ENCODE data around the gene GPR85.
"Not testable (repeated sequence)": the region's sequence is repeated elsewhere in the genome, so short reads cannot be mapped to it uniquely, and the experiment has no call there.

GPR85 gene, protein sequence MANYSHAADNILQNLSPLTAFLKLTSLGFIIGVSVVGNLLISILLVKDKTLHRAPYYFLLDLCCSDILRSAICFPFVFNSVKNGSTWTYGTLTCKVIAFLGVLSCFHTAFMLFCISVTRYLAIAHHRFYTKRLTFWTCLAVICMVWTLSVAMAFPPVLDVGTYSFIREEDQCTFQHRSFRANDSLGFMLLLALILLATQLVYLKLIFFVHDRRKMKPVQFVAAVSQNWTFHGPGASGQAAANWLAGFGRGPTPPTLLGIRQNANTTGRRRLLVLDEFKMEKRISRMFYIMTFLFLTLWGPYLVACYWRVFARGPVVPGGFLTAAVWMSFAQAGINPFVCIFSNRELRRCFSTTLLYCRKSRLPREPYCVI

DNA sequence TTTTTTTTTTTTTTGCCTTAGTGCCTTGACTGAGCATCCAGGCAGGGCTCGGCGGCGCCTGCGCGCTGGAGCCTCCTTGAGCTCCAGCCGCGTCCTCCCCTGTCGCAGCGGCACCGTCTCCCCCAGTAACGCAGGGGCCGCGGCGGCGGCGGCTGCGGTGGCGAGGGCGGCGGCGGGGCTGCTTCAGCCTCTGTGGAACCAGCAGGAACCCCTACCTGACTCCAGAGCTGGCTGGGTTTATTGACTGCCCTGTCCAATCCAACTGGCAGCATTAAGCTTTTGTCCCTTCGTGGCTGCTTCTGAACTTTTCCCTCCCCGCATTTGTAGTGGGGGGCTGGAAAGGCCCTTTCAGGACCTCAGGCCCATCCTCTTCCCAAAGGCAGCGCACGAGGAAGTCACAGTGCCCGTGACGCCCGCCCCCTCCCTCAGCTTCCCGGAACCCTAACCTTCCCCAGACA is at the start of gene GPR85:
GPR85 (minus strand) TSS at position 397 of the 458 bp plus-strand sequence. CDS start 2,106 bp downstream, outside the sequence.
- peak in 1 of 2 experiments; percentile 54 for DNase-seq

DNA sequence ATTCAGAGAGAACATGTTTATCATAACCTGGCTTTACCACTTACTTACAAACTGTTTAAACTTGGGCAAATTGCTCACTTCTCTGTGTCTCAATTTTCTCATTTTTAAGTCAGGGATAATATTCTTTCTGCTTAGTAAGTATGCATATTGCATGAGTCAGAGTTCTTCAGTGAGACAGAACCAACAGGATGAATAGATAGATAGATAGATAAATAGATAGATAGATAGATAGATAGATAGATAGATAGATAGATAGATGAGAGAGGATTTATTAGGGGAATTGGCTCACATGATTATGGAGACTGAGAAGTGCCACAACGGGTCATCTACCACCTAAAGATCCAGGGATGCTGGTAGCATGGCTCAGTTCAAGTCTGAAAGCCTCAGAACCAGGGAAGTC is 47.4 kb upstream of the GPR85 start:
- no peak for DNase-seq

DNA sequence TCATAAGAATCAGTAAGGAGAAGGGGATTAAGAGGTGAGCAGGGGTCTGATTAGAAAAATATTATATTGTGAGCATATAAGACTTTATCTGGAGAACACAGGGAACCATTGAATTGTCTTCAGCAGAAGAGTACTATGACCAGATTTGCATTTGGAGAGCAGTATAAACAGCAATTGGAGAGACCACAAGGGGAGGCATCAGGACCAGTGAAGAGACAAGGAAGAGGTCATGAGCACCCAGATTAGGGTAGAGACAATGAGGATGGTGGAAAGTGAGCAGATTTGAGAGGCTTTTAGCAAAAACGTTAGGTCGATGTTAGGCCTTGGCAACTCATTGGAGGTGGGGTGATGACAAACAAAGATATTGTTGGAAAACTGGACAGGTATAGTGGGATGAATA is 44.7 kb upstream of the GPR85 start:
- DNase-seq = no peak

DNA sequence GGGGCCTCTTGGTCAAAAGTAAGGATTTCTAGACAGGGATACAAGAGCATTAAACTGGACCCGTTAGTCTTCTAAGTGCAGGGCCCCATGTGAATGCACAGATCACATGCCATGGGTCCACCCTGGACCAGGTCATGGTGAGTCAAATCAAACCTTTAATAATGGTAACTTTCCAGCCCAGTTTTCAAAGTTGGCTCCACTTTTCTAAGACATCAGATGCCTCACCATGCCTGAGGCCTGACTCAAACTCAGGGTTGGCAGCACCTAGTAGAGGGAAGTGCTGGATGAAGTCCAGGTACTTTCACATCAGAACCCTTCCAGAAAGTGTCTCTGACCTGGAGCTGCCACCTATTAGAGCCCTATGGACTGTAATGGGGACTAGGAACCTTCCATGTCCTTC is 41.4 kb upstream of the GPR85 start:
- peak in 1 of 2 experiments; percentile 8 for DNase-seq

DNA sequence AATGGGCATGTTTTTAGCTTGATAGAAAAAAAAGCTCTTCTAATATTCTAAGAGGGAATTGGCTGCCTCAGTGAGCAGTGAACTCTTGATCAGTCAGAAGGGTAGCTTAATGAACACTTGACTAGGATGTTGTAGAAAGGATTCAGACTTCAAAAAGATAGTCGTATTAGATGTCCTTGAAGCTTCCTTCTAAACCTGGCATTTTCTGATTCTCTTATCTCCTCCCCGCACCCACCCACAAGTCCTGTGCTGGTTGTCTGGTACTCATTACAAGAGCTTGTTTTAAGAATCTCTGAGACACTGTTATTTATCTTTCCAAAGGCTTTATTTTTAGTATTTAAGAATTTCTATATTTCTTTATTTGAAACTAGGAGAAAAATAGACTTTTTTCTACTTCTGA is 39.1 kb upstream of the GPR85 start:
- DNase-seq = no peak

DNA sequence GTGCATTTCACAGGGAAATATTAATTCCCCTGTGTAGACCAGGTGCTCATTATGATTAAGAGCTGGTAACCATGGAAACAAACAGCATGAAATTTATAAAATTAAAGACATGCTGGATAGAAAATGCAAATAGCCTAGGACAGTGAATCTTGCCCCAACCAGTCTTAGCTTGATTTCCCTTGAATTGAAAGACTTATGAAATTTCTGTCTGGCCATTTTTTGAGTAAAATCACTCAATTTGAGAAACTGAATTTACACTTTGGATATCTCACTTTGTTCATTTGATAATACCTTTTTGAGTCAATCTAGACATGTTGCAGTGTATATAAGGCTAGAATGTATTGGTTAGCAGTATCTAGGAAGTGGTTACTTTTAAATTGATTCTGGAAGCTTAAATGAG is 36.1 kb upstream of the GPR85 start:
- no peak for DNase-seq

DNA sequence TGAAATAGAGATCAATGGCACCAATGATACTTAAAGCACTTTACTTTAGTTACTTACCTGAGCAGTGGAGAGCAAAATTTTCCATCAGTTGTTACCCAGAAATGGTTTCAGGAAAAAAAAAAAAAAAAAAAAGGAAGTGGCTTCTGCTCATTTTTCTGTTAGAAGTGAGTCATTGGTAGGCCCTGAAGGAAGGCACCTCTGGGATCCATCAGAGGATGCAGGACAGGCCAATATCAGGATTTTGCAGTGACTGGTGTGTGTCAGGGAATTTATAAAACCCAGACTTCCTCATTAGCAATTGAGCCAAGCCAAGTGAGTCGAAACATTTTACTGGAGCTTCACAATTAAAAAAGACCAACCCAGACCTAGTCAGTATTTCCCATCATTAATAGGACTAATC is 34.0 kb upstream of the GPR85 start:
- no peak for DNase-seq

DNA sequence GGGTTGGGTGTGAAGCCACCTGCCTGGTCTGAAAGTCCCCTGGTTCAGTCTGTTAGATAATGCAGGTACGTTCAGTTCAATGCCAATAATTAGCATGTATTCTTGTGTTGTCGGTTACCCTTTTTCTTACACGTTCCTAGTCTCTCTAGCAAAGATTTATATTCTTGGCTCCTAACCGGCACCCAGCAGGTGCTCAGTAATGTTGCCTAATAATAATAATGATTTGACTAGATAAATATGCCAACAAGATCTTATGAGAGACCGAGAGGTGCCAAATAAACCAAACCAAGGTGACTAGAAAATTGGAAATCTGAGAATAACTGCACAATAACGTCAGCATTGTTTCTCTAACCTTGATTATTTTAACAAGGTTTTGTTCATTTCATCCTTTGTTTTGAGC is 32.8 kb upstream of the GPR85 start:
- peak in 1 of 2 experiments; percentile 16 for DNase-seq

DNA sequence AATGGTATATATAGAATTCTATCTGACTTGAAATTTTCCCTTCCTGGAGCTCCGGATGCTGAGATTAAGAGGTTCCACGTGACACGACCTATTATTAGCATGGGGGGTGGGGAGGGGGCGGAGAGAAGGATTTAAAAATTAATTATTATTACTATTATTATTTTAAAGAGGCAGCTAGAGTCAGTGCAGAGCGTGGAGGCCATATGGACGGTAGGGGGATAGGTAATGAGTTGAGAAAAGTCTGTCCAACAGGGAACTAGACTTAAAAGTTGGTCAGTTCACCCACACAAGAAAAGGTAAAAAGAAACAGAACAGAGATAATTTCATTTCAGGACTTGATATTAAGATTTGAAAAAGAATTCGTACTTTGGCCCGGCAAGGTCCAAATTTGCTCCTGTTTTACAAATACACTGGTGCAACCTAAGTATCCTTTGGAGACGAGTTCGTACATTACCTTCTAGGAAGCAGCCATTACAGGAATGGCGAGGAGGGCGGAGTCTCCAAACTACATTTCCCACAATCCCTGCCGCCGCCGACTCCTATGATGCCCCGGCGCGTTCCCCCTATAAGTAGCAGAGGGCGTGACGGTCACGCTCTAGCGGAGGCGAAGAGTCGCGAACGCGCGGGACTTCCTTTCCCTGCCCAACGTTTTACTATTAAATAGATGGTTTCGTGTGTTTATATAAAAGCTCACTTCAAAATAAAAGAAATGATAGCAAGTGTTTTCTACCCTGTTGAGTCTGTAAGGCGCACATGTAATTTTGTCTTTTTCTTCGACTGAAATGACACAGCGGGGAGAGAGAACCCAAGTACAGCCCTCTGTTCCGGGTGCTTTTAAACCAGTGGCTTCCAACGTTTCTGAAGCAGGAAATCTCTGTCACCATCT is 31.7 kb upstream of the GPR85 start, which contains the start of gene SMIM30:
SMIM30 (minus strand) TSS at position 481 of the 886 bp plus-strand sequence. CDS start 976 bp downstream, outside the sequence.
- peak; percentile 84 to 89 for DNase-seq

DNA sequence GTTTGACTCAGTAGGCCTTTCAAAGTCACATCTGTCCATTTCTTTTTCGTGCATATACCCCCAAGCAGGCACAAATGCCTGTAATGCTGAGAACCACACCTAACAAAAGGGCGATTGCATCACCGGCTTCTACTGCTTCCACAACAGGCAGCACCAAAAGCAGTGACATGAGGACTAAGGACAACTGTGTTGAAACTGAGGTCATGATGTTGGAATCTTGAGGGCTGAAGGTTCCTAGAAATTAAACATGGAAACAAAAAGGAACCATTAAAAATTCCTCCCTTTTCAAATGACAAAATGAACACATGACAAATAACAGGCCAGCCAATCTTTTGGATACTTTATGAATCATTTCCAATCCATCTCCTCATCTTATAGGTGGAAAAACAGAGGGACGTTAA is 30.7 kb upstream of the GPR85 start:
- not testable (repeated sequence) for DNase-seq

DNA sequence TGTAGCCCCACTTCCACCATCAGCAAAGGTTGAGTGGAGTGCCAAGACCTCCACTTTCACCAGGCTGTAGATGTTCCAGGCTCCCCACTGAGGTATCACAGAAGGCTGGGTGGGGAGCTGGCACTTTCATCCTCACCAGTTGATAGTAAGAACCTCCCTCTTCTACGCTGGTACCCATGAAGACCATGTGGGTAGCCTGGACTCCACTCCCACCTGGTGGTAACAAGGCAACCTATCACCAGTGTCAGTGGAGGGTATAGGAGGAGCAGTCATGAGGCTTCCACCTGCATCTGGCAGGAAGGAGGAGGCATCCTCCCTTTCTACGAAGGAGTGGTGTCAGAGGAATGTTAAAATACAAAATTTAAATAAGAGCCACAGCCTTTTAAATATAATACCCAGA is 27.3 kb upstream of the GPR85 start:
- DNase-seq = peak in 1 of 2 experiments; percentile 13

DNA sequence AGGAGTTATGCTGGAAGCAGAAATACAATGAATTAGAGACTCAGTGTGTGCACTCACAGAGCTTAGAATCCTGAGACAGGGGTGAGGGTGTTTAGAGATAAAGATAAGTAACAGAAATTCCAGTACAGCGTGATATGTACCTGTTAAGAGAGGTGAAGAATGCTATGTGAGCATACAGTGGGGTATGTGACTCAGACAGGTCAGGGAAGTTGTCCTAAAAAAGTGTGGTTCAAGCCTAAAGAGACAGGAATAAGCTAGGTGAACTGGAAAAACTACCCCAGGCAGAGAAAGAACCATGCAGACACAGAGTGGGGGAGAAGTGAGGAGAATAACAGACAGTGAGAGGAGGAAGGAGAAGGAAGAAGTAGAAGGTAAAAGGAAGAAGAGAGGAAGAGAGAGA is 23.1 kb upstream of the GPR85 start:
- no peak for DNase-seq

DNA sequence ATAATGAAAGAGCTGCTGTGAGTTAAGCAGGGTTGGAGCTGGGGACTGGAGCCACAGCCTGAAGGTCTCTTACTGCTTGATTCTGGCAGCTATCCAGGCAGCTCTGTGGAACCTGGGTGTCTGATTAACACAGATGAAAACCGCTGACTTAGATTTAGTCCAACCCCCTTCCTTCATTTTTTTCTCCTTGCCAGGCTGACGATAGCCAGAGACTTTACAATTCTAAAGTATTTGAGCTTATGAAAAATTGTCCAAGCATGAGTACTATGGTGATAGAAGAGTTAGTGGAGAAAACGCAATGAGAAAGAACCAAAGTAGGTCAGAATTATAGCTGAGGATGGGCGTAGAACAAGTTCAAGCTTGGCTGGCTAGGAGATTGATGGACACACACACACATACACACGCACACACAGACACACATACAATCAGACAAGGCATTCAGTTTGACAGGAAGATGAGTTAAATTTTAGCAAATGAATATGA is 13.5 kb upstream of the GPR85 start:
- peak in 1 of 2 experiments; percentile 19 for DNase-seq

DNA sequence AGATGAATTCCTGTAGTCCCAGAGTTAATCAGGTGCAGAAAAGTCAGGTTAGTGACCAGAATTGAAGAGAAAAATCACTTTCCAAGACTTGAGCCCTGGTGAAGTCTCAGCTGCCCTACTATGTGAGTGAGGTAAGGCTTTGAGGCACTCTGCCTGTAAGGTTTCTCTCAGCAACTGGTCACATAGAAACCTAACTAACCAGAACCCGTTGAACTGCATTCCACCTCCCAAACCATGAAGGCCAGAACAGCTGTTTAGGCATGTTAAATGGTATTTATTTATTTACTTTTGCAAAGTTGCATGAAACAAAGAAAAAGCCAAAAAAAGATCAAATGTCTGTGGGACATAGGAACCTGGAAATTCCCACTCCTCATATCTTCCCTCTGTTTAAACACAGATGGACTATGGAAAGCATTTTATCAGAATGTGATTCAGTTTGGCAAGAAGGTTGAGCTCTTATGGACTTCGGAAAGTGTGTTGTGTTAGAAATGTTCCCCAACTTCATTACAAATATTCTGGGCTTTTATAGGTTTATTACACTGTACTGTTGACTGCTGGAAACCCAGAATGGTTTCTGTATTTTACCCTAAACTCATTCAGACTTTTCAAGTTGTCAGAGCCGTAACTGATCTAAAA is 12.8 kb upstream of the GPR85 start:
- no peak for DNase-seq

DNA sequence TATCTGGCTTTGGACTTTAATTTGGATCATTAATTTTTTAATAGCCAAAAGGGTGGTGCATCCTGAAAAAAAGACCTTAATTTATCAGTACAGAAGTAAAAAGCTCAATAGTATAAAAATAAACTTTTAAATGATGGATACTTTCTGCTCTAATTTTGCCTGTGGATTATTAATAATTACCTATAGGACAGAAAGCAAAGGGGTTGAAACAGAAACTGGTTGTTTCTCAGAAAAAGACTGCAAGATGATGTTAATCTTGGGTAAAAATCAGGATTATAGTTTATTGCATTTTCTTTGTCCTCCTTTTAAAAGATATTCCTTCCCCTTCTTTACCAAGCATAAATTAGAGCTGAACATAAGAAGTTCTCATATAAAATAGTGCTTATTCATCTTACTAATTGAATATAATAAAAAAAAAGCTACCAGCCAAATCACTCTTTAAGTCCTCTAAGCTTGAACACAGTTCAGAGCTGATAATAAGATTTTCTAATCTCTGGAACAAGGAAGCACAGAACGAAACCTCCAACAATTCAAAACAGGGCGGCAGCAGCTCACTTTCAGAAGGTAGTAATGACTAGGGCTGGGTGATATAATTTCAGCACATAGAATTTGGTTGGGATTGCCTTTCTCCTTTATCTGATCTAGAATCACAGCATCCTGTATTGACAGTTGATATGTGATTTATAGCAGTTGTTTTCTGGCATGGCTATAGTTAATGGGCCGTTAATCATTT is 8.1 kb upstream of the GPR85 start:
- DNase-seq = no peak

DNA sequence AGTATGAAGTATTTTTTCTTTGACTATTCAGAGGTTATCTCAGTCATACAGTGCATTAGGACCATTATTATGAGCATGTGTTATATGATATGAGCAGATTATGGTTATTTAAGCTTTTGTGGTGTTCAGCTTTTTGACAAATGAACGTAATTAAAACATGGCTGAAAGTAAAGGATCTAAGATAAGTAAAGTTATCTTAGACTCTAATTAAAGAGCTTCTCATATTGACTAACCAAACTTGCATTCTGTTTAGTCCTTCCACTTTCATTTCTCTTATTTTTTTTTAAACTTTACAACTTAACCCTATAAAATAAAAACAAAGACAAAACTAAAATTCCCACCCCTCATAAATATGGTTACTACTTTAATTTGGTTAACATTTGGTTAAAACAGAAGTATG is 6.9 kb upstream of the GPR85 start:
- DNase-seq = no peak

DNA sequence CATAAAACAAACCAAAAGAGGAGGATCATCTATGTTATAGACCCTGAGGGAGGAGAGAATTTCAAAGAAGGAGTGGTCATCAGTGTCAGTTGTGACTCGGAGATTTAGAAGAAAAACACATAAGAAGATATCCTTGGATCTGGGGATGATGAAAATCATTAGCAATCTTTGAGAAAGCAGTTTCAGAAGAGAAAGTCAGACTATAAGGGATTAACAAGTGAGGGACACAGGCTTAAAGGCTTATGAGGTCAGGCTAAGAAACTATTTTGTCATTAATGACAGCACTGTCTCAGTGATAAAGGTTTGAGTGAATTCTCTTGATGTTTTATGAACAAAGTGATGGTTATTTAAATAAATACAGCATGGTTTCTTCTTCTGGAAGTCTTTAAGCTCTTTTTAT is 6.1 kb upstream of the GPR85 start:
- no peak for DNase-seq

DNA sequence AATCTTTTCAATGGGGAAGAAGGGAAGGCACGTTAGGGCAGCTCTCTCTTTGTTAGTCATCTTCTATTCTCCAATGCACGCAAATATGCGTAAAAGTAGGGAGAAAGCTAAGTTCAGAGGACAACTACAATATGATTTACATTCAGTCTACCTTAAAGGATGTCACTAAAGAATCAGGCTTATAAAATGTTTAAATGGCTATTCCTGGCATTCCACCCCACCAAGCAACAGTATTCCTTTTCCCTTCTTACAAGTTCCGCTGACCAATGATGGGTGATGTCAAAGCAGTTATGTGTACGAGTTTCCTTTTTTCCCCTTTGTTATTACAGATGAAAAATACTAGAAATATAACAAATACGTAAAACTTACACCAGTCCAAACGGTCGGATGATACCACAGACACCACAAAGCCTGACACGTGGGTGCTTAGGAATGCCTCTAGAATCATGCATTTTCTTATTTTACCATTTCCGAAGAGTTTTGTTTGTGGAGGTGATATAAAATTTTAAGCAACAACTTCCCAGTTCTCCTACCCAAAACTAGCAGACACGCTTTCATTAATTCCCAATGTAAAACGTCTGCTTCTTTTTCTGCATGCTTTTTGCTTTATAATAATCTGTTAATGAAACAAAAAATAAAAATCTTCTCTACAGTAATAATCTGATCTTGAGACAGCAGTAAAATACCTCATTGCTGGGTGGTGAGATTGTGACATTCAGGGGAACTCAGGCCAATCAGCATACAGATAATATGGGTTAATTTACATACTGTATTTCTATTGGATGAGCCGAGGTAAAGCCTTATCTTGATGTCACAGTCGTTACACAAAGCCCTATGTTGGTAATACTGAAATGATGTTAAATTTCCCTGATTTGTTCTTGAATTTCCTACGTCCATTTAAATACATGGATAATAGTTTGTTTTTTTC is 708 bp upstream of the GPR85 start:
- DNase-seq = peak in 1 of 2 experiments; percentile 33

DNA sequence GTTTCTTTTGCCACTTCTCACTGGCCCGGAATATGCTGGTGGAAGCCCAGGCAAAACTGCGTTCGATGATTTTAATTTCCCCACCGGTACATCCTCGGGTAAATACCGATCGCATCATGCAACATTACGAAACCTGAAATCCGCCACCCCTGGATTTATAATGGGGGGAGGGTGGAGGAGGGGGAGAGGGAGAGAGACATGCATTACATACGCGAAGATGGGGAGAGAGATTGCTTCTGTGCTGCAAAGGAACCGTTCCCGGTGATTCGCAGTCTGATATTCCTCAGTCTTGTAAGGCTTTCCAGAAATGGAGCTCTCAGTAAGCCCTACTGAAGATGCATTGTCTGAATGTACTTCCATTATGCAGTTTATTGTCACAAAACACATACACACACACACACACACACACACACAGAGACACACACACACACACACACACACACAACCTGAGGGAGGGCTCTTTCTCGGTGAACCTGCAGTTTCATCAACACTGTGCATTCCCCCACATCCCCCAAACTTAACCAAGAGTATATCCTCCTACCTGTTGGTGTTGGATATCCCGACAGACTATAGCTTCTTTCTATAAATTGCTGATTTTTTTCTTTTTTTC is 741 bp downstream of the GPR85 start:
- DNase-seq = no peak

DNA sequence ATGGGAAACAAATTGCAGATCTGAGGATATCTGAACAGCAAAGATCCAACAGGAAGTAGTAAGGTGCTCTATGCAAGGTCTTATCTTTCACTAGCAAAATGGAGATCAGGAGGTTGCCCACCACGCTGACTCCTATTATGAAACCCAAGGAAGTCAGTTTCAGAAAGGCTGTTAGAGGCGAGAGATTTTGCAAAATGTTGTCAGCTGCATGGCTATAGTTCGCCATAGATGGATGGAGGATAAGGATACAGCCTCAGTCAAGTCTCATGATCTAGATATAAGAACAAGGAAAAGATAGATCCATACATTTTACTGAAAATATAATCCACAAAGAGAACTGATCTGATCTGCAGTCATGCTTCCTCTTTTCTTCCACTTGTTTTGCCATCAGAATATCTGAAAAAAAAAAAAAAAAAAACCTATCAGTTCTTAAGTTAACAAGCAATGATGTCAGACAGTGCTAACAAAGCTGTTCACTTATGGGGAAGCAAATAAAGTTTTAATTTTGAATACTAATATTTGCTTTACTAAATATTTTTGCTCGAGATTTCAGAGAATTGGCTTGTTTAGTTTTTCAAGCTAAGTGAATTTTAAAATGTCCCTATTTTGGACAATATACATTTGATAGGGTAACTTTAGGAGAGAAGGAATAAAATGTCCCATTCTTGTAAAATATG is 2.0 kb downstream of the GPR85 start:
- no peak for DNase-seq

All from NCI-H446 (cell line).